ENCODE measurements around the gene NR4A3.

- no peak for TF ChIP-seq CTCF (IDR thresholded peaks at IDR 0.05; ENCODE audit: low read depth, low read length)
- no peak for TF ChIP-seq EZH2phosphoT487 (IDR thresholded peaks at IDR 0.05; ENCODE audit: low read depth)
Observed at GRCh38 chr9:99796231-99796630, 25.5 kb upstream of the NR4A3 start.

Data from OCI-LY3 (cell line).